Measurements from ENCODE around the gene PNKP. TPM values are rescaled to one million over a fixed set of nuclear protein-coding genes. Genes with fewer than 3 reads are reported as not detected.

The PNKP gene
- total and polyA plus RNA-seq, 9 of the 15 experiments (the other 6 are each of a cell fraction or from before 2014, with no cell fraction given): 2.8 to 85.4 (median 25.3) TPM

DNA sequence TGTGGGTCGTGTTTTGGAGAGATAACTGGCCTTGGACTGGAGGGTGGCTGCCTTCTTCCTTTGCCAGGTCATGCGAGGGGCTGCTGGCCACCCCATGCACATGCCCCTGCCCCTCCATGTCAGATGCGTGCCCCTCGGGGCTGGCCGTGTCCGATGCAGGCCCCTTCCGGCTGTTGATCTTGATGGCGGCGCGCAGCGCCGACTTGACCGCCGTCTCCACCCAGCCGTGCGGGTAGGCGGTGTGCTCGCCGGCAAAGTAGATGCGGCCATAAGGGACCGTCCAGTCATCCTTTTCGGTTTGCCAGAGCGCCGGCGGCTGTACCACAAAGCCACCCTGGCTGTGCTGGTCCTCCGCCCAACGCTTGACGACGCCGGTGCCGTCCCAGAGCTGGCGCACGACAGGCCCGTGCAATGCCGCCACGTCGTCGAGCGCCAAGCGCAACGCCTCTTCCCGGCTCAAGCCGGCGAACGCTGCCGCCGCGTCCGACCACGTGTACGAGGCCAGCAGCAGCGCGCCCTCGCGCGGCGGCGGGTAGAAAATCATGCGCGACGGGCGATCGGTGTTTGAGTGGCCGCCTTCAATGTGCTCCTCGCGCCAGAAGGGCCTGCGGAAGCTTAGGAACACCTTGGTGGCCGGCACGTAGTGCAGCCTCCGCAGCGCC lies 22.4 kb upstream of the PNKP start (continued):
- TF ChIP-seq RCOR1 (IDR thresholded peaks at IDR 0.05; ENCODE audit: borderline replicate concordance in 1 of 2, low read depth in 2 of 2, low read length in 2 of 2) (peak in 1 of 2 experiments; percentile 71; a peak in 2 of 4 replicates), ZNF24 (IDR thresholded peaks at IDR 0.05) (peak; percentile 81; the same call in 1 of the 2 replicates), MED1 (CRISPR knock-in tag; IDR thresholded peaks at IDR 0.05; ENCODE audit: borderline replicate concordance) (no peak), CREM (IDR thresholded peaks at IDR 0.05; ENCODE audit: low read depth) (peak; percentile 89), U2AF1 (optimal IDR thresholded peaks at IDR 0.05; ENCODE audit: low read depth, low read length) (peak; percentile 98), PPARD (CRISPR knock-in tag; IDR thresholded peaks at IDR 0.05) (no peak), SREBF2 (CRISPR knock-in tag; IDR thresholded peaks at IDR 0.05) (peak; percentile 35; the same call in 1 of the 2 replicates), SUPT5H (IDR thresholded peaks at IDR 0.05) (peak; percentile 58; the same call in 1 of the 2 replicates), KLF13 (tag; IDR thresholded peaks at IDR 0.05; ENCODE audit: borderline replicate concordance, low read depth) (peak; percentile 66; the same call in 1 of the 2 replicates), PCBP1 (IDR thresholded peaks at IDR 0.05; ENCODE audit: low read depth, low read length, poor library complexity, severe bottlenecking) (peak; percentile 23), ZNF695 (CRISPR knock-in tag; IDR thresholded peaks at IDR 0.05) (no peak), ZBED1 (IDR thresholded peaks at IDR 0.05) (peak; percentile 70; the same call in 1 of the 2 replicates), TAF7 (tag; IDR thresholded peaks at IDR 0.05) (0 out of 2 replicates have a peak, but pooled peaks have one; percentile 32), DPF2 (IDR thresholded peaks at IDR 0.05) (no peak), MAFK (IDR thresholded peaks at IDR 0.05; ENCODE audit: low read length) (no peak), EWSR1 (IDR thresholded peaks at IDR 0.05; ENCODE audit: borderline replicate concordance, low read depth, partially characterized antibody) (no peak)
- TF ChIP-seq, protein P1, sequence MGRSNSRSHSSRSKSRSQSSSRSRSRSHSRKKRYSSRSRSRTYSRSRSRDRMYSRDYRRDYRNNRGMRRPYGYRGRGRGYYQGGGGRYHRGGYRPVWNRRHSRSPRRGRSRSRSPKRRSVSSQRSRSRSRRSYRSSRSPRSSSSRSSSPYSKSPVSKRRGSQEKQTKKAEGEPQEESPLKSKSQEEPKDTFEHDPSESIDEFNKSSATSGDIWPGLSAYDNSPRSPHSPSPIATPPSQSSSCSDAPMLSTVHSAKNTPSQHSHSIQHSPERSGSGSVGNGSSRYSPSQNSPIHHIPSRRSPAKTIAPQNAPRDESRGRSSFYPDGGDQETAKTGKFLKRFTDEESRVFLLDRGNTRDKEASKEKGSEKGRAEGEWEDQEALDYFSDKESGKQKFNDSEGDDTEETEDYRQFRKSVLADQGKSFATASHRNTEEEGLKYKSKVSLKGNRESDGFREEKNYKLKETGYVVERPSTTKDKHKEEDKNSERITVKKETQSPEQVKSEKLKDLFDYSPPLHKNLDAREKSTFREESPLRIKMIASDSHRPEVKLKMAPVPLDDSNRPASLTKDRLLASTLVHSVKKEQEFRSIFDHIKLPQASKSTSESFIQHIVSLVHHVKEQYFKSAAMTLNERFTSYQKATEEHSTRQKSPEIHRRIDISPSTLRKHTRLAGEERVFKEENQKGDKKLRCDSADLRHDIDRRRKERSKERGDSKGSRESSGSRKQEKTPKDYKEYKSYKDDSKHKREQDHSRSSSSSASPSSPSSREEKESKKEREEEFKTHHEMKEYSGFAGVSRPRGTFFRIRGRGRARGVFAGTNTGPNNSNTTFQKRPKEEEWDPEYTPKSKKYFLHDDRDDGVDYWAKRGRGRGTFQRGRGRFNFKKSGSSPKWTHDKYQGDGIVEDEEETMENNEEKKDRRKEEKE (IDR thresholded peaks at IDR 0.05; ENCODE audit: borderline replicate concordance in 1 of 2, control insufficient read depth in 1 of 2, low read depth in 2 of 2, low read length in 1 of 2): peak in 1 of 2 experiments; percentile 65; a peak in 1 of 4 replicates
- TF ChIP-seq, protein P2, sequence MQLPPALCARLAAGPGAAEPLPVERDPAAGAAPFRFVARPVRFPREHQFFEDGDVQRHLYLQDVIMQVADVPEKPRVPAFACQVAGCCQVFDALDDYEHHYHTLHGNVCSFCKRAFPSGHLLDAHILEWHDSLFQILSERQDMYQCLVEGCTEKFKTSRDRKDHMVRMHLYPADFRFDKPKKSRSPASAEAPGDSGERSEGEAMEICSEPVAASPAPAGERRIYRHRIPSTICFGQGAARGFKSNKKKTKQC (CRISPR knock-in tag; IDR thresholded peaks at IDR 0.05): peak; percentile 99
